ENCODE results near the gene MRC1. TPM values are rescaled to one million over a fixed set of nuclear protein-coding genes. Genes with fewer than 3 reads are reported as not detected.
A peak's percentile ranks its signal among the peaks of the same experiment; 100 is the strongest.

MRC1 gene
- total RNA-seq: under 1 TPM; 0.05 to 0.14 TPM

- peaks cover 16% of the 10 kb centered on the region for H3K27me3 Mint-ChIP-seq (ENCODE audit: low read depth)
- H3K27ac Mint-ChIP-seq: peak within 1 kb of the TSS; percentile 21
- H3K9me3 Mint-ChIP-seq: no peaks in the 10 kb centered on the region
- H3K4me3 Mint-ChIP-seq: peak within 1 kb of the TSS in 1 of 2 donors; percentile 33
- no peak for DNase-seq
- no peaks in the 10 kb centered on the region for H3K36me3 Mint-ChIP-seq (ENCODE audit: insufficient read depth in 2 of 2)
- H3K4me1 Mint-ChIP-seq (ENCODE audit: low read depth): peaks cover 11% of the 10 kb centered on the region
- ATAC-seq (replicated peaks in 1 of 2): peak in 1 of 2 donors; percentile 36
Measured at GRCh38 chr10:17808971-17809841, at the start of gene MRC1. MRC1 (plus strand) TSS chr10:17809348; CDS start chr10:17809466, 118 bp downstream.

DNA sequence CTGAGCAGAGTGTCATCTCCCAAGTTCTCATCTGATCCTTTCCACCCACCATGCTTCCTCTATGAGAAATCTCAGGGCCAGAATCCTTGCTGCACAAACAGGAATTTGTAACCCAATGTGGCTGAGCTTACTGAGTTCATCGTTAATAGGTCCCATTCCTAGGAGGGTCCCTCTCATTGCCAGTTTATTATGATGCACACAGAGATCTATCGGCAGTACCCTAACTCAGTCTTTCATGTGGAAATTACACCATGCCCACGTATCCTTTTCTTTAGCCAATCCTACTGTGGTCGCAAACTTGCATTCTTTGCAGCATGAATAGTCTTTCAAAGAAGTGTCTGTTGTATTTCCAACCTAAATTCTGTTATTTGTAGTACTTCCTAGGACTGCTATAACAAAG, 45.0 kb upstream of the MRC1 start:
- Mint-ChIP-seq H3K36me3 (ENCODE audit: insufficient read depth in 2 of 2) (no peaks in the 10 kb centered on the region), H3K27me3 (ENCODE audit: low read depth) (no peaks in the 10 kb centered on the region), H3K4me3 (no peak overlapping the region), H3K9me3 (no peaks in the 10 kb centered on the region), H3K27ac (no peak overlapping the region), H3K4me1 (ENCODE audit: low read depth) (no peaks in the 10 kb centered on the region)
- no peak for DNase-seq
- no peak for ATAC-seq (replicated peaks in 1 of 2)

DNA sequence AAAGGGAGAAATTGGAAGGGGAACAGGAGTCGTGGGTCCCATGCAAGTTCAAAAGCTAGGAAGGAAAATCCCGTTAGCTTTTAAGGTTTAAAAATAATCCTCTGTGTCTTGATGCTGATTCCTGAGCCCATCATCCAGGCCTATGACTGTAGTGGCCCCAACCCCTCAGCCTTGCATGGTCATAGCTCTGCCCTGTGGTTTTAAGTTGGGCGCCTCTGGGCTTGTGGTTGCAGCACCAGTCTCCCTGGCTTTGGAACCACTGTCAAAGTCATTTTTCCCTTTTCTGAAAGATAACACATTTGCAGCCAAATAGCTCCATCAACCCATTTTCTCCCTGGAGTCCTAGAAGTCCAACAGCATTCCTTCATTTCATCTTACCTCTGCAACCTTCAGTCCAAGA, 43.5 kb upstream of the MRC1 start:
- Mint-ChIP-seq H3K4me1 (ENCODE audit: low read depth) (no peaks in the 10 kb centered on the region), H3K27me3 (ENCODE audit: low read depth) (no peaks in the 10 kb centered on the region), H3K36me3 (ENCODE audit: insufficient read depth in 2 of 2) (no peaks in the 10 kb centered on the region), H3K4me3 (no peak overlapping the region), H3K27ac (no peak overlapping the region), H3K9me3 (no peaks in the 10 kb centered on the region)
- DNase-seq (no peak), ATAC-seq (replicated peaks in 1 of 2) (no peak)

DNA sequence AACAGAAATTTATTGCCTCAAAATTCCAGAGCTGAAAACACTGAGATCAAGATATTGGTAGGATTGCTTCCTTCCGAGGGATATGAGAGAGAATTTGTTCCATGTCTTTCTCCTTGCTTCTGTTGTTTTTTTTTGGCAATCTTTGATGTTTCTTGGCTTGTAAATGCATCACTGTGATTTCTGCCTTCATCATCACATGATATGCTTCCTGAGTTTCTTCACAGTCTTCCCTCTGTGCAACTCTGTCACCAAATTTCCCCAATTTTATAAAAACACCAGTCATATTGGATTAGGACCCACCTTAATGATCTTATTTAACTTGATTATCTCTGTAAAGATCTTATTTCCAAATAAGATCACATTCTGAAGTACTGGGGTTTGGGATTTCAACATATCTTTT, 42.4 kb upstream of the MRC1 start:
- Mint-ChIP-seq H3K36me3 (ENCODE audit: insufficient read depth in 2 of 2) (no peaks in the 10 kb centered on the region), H3K27me3 (ENCODE audit: low read depth) (peaks cover 7% of the 10 kb centered on the region), H3K4me1 (ENCODE audit: low read depth) (no peaks in the 10 kb centered on the region), H3K27ac (no peak overlapping the region), H3K4me3 (no peak overlapping the region), H3K9me3 (no peaks in the 10 kb centered on the region)
- DNase-seq: no peak
- no peak for ATAC-seq (replicated peaks in 1 of 2)

GRCh38 chr10:17768496-17768895, 40.7 kb upstream of the MRC1 start:
- no peak overlapping the region for H3K27ac Mint-ChIP-seq
- peaks cover 7% of the 10 kb centered on the region for H3K27me3 Mint-ChIP-seq (ENCODE audit: low read depth)
- H3K4me1 Mint-ChIP-seq (ENCODE audit: low read depth): no peaks in the 10 kb centered on the region
- H3K36me3 Mint-ChIP-seq (ENCODE audit: insufficient read depth in 2 of 2): no peaks in the 10 kb centered on the region
- no peak overlapping the region for H3K4me3 Mint-ChIP-seq
- no peaks in the 10 kb centered on the region for H3K9me3 Mint-ChIP-seq
- no peak for ATAC-seq (replicated peaks in 1 of 2)
- DNase-seq: no peak

GRCh38 chr10:17768957-17769356, 40.2 kb upstream of the MRC1 start:
- H3K4me3 Mint-ChIP-seq: no peak overlapping the region

DNA sequence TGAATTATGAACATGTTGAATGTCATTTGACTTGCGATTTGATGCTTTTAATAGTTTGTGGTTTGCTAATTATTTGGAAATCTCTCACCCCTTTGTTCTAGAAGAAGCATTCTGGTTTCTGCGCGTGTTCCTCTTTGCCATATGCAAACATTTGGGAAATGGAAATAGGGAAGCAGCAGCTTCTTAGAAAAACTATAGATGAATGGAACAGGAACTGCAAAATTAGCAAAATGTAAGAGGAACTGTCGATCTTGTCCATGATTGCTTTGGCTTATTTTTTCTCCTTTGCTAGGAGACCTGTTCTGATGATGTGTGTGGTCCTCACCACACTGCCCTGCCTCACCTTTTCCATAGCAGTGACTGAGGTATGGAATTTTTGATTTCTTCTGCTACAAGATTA, 38.1 kb upstream of the MRC1 start:
- H3K27ac Mint-ChIP-seq: no peak overlapping the region
- ATAC-seq (replicated peaks in 1 of 2) (no peak), DNase-seq (no peak)
- H3K4me1 Mint-ChIP-seq (ENCODE audit: low read depth): no peaks in the 10 kb centered on the region
- H3K4me3 Mint-ChIP-seq: no peak overlapping the region
- peaks cover 7% of the 10 kb centered on the region for H3K27me3 Mint-ChIP-seq (ENCODE audit: low read depth)
- no peaks in the 10 kb centered on the region for H3K36me3 Mint-ChIP-seq (ENCODE audit: insufficient read depth in 2 of 2)
- H3K9me3 Mint-ChIP-seq: no peaks in the 10 kb centered on the region

More at GRCh38 chr10:17768957-17769356, 40.2 kb upstream of the MRC1 start:
- Mint-ChIP-seq H3K27ac (no peak overlapping the region), H3K36me3 (ENCODE audit: insufficient read depth in 2 of 2) (no peaks in the 10 kb centered on the region), H3K4me1 (ENCODE audit: low read depth) (no peaks in the 10 kb centered on the region), H3K27me3 (ENCODE audit: low read depth) (peaks cover 7% of the 10 kb centered on the region), H3K9me3 (no peaks in the 10 kb centered on the region)
- ATAC-seq (replicated peaks in 1 of 2) (no peak), DNase-seq (no peak)

DNA sequence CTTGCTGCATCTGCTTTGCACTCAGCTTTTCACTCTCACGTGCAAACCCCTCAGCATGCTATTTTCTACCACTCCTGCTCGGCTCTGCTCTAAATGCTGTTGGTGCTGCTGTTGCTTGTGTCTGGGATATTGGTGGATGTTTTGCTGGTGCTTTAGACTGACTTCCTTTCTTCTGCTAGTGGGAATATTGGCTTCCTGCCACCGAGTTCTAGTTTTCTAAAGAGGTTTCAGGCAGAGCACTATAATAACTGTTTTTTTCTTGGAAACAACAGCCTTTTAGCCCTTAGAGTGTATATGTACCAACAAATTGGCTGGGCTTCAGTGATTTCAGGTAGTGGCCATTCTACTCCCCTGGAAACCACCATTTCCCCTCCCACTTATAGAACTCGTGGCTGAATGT, 29.4 kb upstream of the MRC1 start:
- DNase-seq (no peak), ATAC-seq (replicated peaks in 1 of 2) (no peak)
- peaks cover 0 to 1% of the 10 kb centered on the region in 2 donors for H3K36me3 Mint-ChIP-seq (ENCODE audit: insufficient read depth in 2 of 2)
- no peak overlapping the region for H3K27ac Mint-ChIP-seq
- no peaks in the 10 kb centered on the region for H3K27me3 Mint-ChIP-seq (ENCODE audit: low read depth)
- H3K9me3 Mint-ChIP-seq: no peaks in the 10 kb centered on the region
- no peaks in the 10 kb centered on the region for H3K4me1 Mint-ChIP-seq (ENCODE audit: low read depth)
- H3K4me3 Mint-ChIP-seq: no peak overlapping the region

GRCh38 chr10:17780727-17781126, 28.4 kb upstream of the MRC1 start:
- H3K4me3 Mint-ChIP-seq: no peak overlapping the region
- H3K27ac Mint-ChIP-seq: no peak overlapping the region
- DNase-seq: no peak
- no peaks in the 10 kb centered on the region for H3K27me3 Mint-ChIP-seq (ENCODE audit: low read depth)
- peaks cover 0 to 1% of the 10 kb centered on the region in 2 donors for H3K36me3 Mint-ChIP-seq (ENCODE audit: insufficient read depth in 2 of 2)
- no peaks in the 10 kb centered on the region for H3K9me3 Mint-ChIP-seq
- no peaks in the 10 kb centered on the region for H3K4me1 Mint-ChIP-seq (ENCODE audit: low read depth)
- no peak for ATAC-seq (replicated peaks in 1 of 2)

GRCh38 chr10:17781856-17782255, 27.3 kb upstream of the MRC1 start:
- no peak for DNase-seq

GRCh38 chr10:17782921-17783665, 26.1 kb upstream of the MRC1 start:
- Mint-ChIP-seq H3K4me1 (ENCODE audit: low read depth) (no peaks in the 10 kb centered on the region), H3K27me3 (ENCODE audit: low read depth) (no peaks in the 10 kb centered on the region), H3K27ac (no peak overlapping the region), H3K36me3 (ENCODE audit: insufficient read depth in 2 of 2) (peaks cover 0 to 1% of the 10 kb centered on the region in 2 donors), H3K4me3 (no peak overlapping the region), H3K9me3 (no peaks in the 10 kb centered on the region)
- ATAC-seq (replicated peaks in 1 of 2) (no peak), DNase-seq (no peak)

More at GRCh38 chr10:17781856-17782255, 27.3 kb upstream of the MRC1 start:
- Mint-ChIP-seq H3K9me3 (no peaks in the 10 kb centered on the region), H3K4me1 (ENCODE audit: low read depth) (no peaks in the 10 kb centered on the region), H3K27ac (no peak overlapping the region), H3K4me3 (no peak overlapping the region), H3K27me3 (ENCODE audit: low read depth) (no peaks in the 10 kb centered on the region), H3K36me3 (ENCODE audit: insufficient read depth in 2 of 2) (peaks cover 0 to 1% of the 10 kb centered on the region in 2 donors)
- no peak for ATAC-seq (replicated peaks in 1 of 2)

DNA sequence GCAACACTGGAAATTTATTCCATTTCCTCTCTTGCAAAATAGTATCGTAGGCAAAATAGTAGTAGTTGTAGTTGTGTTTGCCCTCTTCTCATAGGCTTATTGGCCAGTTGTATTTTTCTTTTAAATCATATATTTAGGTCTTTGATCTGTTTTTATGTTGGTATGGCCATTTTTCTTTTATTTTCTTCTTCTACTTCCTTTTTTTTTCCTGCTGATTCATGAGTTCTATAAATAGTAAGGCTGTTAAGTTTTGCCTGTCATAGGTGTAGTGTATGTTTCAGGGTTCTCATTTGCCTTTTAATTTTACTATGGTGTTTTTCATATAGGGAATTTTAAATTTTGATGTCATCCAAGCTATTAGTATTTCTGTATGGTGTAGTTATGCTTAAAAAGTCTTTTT, 25.4 kb upstream of the MRC1 start:
- DNase-seq: no peak
- Mint-ChIP-seq H3K27me3 (ENCODE audit: low read depth) (no peaks in the 10 kb centered on the region), H3K4me3 (no peak overlapping the region), H3K4me1 (ENCODE audit: low read depth) (no peaks in the 10 kb centered on the region), H3K27ac (no peak overlapping the region), H3K36me3 (ENCODE audit: insufficient read depth in 2 of 2) (peaks cover 0 to 1% of the 10 kb centered on the region in 2 donors), H3K9me3 (no peaks in the 10 kb centered on the region)
- ATAC-seq (replicated peaks in 1 of 2): no peak

DNA sequence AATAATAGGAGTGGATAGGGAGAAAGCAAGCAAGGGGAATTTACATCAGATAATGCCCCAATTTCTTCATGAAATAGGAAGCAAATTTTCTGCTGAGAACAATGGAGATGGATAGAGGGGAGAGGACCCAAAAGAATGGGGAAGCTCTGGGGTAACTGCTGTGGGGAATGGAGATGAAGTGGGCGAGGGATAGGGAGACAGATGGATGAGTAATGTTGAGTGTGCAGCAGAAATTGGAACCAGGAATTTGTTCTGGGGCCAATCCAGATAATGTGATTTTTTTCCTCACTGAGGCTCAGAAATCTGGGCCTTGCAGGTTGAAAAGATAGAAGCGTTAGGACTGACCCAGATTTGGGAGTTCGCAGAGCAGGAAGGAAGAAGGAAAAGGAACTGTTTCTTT, 24.5 kb upstream of the MRC1 start:
- Mint-ChIP-seq H3K27ac (no peak overlapping the region), H3K4me1 (ENCODE audit: low read depth) (no peaks in the 10 kb centered on the region), H3K36me3 (ENCODE audit: insufficient read depth in 2 of 2) (peaks cover 0 to under 1% of the 10 kb centered on the region in 2 donors), H3K4me3 (no peak overlapping the region), H3K9me3 (no peaks in the 10 kb centered on the region), H3K27me3 (ENCODE audit: low read depth) (no peaks in the 10 kb centered on the region)
- DNase-seq (no peak), ATAC-seq (replicated peaks in 1 of 2) (no peak)

Measured in activated T-cell treated with anti-CD3 and anti-CD28 coated beads, Interleukin-2, amount 50 U/mL, for 72 hours (primary cell).